Activated gamma-delta T cell (primary cell): ENCODE data around the gene TMEM80.
"Not testable (repeated sequence)": the region's sequence is repeated elsewhere in the genome, so short reads cannot be mapped to it uniquely, and the experiment has no call there.

Experiments
- DNase-seq: peaks from one replicate; lab custom pipeline; 2025; lab: John Stamatoyannopoulos, UW

TMEM80 gene

DNA sequence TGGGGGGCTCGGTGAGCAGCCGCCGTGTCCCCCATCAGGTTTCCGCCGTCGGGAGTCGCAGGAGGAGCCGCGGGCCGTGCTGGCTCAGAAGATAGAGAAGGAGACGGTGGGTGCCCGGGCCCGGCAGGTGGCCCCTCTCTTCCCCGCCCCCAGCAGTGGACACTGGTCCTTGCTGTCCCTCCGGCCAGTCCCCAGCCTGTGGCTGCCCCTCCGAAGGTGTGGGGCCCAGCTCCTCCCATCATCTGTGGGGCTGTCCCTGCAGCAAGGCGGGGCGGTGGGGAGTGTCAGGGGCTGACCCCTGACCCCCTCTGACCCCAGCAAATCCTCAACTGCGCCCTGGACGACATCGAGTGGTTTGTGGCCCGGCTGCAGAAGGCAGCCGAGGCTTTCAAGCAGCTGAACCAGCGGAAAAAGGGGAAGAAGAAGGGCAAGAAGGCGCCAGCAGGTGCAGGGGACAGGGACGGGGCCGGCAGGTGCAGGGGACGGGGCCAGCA lies 25.7 kb downstream of the TMEM80 start:
- DNase-seq: no peak

DNA sequence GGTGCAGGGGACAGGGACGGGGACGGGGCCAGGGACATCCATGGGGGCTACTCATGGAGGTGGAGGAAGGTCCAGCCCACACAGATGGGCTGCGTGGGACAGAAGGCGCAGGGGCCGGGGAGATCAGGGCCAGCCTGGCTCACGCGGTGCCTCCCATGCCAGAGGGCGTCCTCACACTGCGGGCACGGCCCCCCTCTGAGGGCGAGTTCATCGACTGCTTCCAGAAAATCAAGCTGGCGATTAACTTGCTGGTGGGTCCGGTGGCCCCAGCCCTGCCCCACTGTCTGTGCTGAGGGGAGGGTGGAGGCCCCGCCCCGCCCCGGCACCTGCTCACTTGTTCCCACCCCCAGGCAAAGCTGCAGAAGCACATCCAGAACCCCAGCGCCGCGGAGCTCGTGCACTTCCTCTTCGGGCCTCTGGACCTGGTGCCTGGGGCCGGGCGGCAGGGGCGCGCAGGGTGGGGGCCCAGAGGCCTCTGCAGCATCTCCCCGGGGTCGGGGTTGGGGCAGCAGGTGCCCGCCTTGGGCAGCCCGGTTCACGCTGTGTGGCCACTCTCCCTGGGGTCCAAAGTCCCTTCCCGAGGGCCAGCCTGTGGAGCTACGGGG lies 26.2 kb downstream of the TMEM80 start:
- DNase-seq: no peak

DNA sequence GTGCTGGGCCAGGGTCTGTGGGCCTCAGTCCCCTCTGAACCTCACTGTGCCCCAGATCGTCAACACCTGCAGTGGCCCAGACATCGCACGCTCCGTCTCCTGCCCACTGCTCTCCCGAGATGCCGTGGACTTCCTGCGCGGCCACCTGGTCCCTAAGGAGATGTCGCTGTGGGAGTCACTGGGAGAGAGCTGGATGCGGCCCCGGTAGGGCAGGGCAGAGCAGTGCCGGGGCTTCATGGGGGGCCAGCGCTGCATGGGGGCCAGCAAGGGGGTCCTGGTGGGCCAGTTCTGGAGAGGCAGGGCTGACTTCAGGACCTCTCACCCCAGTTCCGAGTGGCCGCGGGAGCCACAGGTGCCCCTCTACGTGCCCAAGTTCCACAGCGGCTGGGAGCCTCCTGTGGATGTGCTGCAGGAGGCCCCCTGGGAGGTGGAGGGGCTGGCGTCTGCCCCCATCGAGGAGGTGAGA lies 26.8 kb downstream of the TMEM80 start:
- DNase-seq: no peak

DNA sequence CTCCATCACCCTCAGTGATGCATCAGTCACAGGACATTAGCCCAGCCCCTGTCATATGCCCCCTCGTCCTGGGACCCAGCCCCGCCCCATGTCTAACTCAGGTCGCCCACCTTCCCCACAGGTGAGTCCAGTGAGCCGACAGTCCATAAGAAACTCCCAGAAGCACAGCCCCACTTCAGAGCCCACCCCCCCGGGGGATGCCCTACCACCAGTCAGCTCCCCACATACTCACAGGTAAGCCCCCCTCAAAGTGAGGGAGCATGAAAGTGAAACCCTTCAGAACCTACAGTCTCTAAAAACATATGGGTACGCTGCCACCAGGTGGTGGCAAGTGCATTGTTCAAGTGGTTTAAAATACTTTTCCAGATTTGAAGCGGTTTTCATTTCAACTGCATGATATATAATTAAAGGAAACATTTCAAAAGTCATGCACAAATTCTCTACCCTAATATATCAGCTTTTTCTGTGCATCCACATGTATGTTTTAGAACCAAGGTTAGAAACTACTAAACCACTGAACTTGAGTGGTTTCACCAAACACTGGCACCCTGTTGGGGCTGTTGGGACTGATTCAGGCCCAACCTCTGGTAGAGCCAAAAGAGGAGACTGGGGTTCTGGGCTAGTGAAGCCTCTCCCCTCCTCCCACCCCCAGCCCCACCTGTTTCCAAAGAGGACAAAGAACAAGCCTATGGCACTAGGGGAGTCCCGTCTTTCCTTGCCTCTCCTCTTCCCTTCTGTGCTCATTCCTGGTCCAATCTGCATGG lies 27.7 kb downstream of the TMEM80 start:
- no peak for DNase-seq

DNA sequence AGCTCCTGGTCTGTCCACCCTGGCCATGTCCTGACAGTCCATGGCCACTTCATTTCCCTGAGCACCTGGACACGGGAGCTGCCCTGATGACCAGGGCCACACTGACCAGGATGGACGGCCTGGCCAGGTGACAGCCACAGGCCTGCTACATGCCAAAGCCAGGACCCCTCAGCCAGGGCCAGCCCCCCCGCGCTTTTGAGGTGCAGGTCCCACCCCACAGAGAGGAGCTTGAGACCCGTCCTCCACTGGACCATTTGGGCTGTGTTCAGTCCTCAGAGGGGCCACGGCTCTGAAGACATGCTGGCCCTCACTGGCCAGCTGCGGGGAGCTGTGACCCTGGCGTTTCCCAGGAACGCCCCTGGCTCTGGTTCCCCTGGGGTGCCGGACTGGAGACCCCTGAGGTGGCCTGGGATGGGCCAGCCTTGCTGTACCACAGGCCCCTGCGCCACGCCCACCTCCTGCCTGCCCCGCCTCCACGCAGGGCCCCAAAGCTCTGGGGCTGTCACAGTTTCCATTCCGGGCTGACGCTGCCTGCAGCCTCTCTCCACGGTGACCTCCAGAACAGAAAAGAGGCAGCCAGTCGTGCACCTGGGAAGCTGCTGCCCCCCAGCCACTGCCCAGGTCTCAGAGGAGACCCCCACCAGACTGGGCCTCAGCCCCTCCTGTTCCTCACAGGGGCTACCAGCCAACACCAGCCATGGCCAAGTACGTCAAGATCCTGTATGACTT lies 28.6 kb downstream of the TMEM80 start:
- no peak for DNase-seq

DNA sequence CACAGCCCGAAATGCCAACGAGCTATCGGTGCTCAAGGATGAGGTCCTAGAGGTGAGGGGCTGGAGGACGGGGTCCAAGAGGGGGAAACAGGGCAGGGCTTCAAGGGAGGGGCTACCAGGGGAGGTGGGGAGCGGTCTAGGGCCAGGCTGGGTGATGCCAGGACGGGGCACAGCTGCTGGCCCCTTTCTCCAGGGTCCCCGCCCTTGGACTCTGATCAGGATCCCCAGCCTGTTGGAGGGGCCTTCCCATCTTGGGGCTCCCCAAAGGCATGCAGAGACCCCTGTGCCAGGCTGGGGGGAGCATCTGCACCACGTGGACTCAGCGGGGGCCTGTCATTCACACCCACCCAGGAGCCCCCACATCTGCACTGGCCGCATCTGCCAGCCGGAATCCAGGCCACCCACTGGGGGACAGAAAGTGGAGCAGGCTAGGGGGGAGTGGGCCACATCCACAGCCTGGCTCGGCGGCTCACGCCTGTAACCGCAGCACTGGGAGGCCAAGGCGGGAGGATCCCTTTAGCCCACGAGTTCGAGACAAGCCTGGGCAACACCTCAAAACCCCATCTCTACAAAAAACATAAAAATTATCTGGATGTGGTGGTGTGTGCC lies 29.3 kb downstream of the TMEM80 start:
- DNase-seq: no peak

DNA sequence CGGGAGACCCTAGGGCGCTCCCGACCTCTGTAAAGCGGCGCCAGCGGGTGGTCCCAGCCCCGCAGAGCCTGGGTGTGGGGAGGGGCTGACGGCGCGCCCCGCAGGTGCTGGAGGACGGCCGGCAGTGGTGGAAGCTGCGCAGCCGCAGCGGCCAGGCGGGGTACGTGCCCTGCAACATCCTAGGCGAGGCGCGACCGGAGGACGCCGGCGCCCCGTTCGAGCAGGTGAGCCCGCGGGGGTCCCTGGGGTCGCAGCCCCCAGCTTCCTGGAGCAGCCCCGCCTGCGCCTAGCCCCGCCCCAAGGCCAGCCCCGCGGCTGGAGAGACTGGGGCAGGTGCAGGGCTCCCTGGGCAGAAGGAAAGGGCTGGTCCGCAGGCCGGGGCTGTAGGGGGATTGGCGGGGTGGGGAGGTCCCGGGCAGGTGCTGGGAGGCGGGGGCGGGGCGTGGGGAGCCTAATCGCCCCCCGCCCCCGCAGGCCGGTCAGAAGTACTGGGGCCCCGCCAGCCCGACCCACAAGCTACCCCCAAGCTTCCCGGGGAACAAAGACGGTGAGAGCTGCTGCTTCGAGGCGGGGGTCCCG lies 30.1 kb downstream of the TMEM80 start:
- DNase-seq: no peak

DNA sequence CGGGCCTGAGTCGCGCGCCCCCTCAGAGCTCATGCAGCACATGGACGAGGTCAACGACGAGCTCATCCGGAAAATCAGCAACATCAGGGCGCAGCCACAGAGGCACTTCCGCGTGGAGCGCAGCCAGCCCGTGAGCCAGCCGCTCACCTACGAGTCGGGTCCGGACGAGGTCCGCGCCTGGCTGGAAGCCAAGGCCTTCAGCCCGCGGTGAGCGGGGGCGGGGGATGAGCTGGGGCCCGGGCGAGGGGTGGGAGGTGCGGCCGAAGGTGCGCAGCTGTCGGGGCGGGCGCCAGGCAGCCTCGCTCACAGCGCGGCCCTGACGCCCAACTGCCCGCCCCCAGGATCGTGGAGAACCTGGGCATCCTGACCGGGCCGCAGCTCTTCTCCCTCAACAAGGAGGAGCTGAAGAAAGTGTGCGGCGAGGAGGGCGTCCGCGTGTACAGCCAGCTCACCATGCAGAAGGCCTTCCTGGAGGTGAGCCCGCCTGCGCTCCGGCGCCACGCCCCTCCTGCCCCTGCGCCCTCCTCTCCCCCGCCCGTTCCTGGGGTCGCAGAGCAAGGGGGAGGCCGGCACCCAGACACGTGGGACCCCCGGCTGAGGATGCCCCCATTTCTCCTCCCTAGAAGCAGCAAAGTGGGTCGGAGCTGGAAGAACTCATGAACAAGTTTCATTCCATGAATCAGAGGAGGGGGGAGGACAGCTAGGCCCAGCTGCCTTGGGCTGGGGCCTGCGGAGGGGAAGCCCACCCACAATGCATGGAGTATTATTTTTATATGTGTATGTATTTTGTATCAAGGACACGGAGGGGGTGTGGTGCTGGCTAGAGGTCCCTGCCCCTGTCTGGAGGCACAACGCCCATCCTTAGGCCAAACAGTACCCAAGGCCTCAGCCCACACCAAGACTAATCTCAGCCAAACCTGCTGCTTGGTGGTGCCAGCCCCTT lies 30.9 kb downstream of the TMEM80 start:
- no peak for DNase-seq

DNA sequence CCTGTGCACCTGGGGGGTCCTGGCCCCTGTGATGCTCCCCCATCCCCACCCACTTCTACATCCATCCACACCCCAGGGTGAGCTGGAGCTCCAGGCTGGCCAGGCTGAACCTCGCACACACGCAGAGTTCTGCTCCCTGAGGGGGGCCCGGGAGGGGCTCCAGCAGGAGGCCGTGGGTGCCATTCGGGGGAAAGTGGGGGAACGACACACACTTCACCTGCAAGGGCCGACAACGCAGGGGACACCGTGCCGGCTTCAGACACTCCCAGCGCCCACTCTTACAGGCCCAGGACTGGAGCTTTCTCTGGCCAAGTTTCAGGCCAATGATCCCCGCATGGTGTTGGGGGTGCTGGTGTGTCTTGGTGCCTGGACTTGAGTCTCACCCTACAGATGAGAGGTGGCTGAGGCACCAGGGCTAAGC lies 31.7 kb downstream of the TMEM80 start:
- DNase-seq: no peak

DNA sequence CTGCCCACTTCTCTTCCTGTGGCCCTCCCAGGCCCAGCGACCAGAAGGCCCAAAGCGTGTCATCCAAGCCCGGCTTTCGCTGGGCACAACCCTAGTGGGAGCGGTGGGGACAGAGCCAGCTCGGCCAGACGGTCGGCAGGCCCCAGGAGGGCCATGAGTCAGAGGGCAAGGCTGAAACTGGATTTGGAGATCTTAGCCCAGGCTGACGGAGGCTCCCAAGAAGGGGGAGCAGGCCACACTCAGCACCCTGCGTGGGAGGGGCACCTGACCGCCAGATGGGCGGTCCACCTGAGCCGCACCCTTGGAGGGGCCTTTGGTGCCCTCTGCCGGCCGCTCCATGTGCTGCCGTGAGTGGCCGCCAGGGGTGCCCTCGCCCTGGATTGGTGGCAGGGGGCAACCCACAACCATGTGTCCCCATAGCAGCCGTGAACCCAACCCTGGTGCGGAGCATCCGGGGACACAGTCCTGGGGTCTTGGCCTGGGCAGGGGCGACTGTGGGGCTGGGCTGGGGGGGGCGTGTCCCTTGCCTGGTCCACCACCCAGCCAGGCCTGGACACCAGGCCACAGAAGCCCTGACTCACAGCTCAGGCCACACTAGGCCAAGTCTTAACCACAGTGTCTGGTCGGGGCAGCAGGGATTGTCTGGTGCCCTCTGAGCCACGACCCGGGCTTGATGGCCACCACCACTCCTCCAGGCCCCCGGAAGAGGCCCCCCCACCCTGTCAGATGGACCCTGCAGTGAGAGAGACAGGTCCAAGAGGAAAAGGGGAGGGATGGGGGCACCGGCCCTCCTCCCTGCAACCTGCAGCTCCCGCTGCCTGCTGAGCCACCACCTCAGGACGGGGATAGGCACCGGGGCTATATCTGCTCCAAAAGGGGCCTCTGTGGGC lies 32.5 kb downstream of the TMEM80 start:
- DNase-seq: peak; percentile 51

DNA sequence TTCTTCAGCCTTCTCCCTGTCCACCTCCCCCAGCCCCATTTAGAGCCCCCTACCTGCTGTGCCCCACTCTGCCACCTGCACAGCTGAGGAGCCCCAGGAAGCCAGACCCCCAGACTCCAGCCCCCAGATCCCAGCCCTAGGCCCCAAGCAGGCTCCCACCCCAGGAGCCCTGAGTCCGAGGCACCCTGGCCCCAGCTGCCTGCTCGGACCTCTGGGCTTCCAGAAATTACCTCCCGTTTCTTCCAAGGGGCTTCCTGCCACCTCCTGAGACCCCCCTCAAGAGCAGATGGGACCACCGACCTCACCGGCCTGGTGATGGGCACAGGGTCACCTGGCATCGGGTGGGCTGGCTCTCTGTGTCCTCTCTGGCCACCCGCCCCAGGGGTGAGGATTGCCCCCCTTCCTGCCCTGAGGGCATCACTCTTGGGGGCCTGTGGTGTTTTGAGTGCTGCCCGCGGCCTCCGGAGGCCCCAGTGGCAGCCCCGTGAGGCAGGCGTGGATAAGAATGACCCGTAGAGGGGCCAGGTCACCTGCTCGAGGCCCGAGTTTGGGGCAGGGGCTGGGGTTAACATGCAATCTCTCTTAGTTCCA lies 33.4 kb downstream of the TMEM80 start:
- DNase-seq: no peak

DNA sequence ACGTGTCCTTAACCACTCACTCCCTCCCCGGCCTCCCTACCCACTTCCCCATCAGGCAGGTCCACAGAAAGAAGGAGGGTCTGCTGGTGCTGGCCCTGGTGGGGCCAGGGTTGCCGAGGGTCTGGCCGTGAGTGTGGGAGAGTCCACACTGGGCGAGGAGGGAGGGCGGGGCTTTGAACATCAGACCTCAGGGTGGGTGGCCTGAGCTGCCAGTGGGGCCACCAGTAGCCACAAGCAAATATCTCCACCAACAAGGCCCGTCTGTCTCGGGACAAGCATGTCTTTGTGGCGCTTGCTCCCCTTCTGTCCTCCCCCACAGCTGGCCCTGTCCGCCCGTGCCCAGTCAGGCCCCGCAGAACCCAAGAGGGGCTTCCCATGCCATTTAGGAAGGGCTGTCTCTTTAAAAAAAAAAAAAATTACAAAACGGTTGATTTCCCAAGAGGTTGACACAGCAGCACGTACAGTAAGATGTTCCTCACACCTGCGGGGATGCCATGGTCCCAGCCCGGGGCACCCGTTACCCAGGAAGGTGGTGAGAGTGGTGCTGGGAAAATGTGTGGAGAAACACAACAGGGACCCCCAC lies 34.0 kb downstream of the TMEM80 start:
- no peak for DNase-seq

DNA sequence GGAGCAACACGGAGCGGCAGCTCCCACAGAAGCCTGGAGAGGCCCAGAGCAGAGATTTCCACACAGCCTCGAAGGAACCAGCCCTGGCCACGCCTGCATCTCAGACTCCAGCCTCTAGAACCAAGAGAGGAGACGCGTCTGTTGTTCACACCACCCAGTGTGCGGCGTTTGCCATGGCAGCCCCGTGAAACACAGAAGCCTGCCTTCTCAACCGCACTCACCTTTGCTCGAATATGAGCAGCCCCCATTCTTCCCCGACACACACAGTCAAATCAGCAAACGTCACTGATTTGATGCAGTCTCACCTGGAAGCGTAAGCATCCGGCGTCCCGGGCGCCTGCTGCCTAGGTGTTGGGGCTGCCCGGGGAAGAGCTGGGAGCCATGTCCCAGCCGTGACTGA lies 37.5 kb downstream of the TMEM80 start:
- no peak for DNase-seq

DNA sequence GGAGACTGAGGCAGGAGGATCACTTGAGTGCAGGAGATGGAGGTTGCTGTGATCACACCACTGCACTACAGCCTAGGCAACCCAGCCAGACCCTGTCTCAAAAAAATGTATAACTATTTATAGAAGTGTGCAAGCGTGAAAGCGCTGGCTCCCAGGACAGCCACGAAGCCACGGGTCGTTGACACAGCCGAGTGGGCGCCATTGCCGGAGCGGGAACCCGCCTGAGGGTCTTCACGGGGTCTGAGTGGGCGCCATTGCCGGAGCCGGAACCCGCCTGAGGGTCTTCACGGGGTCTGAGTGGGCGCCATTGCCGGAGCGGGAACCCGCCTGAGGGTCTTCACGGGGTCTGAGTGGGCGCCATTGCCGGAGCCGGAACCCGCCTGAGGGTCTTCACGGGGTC lies 38.9 kb downstream of the TMEM80 start:
- DNase-seq: not testable (repeated sequence)

DNA sequence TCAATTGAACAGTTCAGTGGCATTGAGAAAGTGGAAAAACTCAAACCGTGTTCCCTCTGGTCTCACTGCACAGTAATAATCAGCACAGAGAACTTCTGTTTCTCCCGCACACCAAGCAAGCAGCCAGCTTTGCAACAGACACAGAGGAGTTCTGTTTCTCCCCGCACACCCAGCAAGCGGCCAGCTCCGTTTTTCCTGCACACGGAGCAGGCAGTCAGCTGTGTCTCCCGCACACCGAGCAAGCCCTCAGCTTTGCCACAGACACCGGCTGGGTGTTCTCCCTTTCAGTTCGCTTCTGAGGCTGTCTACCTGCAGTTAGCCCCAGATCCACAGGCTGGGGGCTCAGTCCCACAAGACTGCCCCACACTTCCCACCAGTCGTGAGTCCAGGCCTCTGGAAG lies 41.8 kb downstream of the TMEM80 start:
- DNase-seq: no peak

DNA sequence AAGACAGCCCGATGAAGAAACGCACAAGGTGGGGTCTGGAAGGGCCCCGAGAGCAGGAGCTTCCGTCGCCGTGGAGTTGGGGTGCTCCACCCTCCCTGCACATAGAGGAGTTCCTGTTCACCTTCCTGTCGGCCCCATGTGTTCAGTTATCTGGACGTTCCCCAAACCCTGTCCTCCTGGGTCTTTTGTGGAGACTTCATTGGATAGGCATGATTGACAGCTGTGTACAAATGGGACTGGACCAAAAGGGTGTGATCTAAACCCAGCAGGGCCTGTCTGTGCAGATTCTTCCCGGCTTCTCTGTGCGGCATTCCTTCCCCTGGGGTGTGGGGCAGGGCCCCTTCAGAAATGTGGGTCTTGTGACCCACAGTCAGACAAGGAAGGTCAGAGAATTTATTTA lies 42.3 kb downstream of the TMEM80 start:
- DNase-seq: not testable (repeated sequence)

DNA sequence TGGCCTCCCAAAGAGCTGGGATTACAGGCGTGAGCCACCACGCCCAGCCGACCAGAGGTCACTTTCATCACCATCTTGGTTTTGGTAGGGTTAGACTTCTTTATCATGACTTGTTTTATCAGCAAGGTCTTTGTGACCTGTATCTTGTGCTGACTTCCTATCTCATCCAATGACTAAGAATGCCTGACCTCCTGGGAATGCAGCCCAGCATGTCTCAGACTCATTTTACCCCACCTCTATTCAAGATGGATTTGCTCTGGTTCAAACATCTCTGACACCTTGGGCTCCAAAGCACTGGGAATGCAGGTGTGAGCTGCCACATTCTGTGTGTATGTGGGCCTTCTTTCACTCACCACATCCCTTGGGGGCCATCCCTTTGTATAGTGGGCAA lies 46.5 kb downstream of the TMEM80 start:
- no peak for DNase-seq

DNA sequence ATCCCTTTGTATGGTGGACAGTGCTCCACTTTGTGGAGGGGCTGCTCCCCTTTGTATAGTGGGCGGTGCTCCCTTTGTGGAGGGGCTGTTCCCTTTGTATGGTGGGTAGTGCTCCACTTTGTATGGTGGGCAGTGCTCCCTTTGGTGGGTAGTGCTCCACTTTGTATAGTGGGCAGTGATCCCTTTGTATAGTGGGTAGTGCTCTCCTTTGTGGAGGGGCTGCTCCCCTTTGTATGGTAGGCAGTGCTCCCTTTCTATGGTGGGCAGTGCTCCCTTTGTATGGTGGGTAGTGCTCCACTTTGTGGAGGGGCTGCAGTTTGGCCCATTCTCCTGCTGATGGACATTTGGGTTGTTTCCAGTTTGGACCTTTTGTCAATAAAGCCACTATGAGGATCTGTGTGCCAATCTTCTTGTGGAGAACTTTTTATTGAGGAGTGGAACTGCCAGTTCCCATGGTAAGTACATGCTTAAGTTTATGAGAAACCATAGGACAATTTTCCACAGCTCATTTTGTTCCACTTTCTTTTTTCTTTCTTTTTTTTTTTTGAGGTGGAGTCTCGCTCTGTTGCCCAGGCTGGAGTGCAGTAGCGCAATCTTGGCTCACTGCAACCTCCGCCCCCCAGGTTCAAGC lies 47.1 kb downstream of the TMEM80 start:
- no peak for DNase-seq

DNA sequence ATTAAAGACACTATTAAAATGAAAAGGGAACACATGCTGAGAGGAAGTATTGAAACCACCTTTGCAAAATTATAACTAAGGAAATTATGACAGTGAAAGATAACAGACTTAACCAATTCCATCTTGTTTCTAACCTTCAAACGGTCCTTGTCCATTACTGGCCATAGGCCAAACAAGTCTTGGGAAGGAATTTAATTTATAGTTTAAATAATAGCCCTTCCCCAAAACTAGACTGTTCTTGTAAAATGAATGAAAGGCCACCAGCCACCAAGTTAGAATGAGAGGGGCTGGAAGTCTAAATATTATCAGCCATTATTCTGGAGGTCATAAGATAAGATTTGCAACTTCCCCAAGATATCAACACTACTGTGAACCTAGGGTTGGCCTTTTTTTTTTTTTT lies 49.8 kb downstream of the TMEM80 start:
- no peak for DNase-seq
